ENCODE results near the gene DLGAP5. TPM values are rescaled to one million over a fixed set of nuclear protein-coding genes. Genes with fewer than 3 reads are reported as not detected.

Gene DLGAP5
- total RNA-seq, 4 donors from 2014 or later = 4.6 to 16.8 (median 9.0) TPM

GRCh38 chr14:55124774-55125386 is 66.5 kb downstream of the DLGAP5 start:
- Histone ChIP-seq H3K4me1 (peaks cover 42 to 91% (median 68%) of the 10 kb centered on the region in 3 donors), H3K27ac (peak overlapping the region; percentile 78 to 99 (median 98)), H3K27me3 (no peaks in the 10 kb centered on the region), H3K4me3 (no peak overlapping the region), H3K36me3 (no peaks in the 10 kb centered on the region), H3K9me3 (no peaks in the 10 kb centered on the region)
- no peak for DNase-seq
- 80 to 85% methylated on average over 6 to 7 of the region's 8 CpGs for WGBS, 2 donors
- TF ChIP-seq POLR2A (IDR thresholded peaks at IDR 0.05) = no peak
- TF ChIP-seq, protein P1, sequence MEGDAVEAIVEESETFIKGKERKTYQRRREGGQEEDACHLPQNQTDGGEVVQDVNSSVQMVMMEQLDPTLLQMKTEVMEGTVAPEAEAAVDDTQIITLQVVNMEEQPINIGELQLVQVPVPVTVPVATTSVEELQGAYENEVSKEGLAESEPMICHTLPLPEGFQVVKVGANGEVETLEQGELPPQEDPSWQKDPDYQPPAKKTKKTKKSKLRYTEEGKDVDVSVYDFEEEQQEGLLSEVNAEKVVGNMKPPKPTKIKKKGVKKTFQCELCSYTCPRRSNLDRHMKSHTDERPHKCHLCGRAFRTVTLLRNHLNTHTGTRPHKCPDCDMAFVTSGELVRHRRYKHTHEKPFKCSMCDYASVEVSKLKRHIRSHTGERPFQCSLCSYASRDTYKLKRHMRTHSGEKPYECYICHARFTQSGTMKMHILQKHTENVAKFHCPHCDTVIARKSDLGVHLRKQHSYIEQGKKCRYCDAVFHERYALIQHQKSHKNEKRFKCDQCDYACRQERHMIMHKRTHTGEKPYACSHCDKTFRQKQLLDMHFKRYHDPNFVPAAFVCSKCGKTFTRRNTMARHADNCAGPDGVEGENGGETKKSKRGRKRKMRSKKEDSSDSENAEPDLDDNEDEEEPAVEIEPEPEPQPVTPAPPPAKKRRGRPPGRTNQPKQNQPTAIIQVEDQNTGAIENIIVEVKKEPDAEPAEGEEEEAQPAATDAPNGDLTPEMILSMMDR (IDR thresholded peaks at IDR 0.05) = no peak
- intact Hi-C loops (cut with DNase I) = no loop called here

DNA sequence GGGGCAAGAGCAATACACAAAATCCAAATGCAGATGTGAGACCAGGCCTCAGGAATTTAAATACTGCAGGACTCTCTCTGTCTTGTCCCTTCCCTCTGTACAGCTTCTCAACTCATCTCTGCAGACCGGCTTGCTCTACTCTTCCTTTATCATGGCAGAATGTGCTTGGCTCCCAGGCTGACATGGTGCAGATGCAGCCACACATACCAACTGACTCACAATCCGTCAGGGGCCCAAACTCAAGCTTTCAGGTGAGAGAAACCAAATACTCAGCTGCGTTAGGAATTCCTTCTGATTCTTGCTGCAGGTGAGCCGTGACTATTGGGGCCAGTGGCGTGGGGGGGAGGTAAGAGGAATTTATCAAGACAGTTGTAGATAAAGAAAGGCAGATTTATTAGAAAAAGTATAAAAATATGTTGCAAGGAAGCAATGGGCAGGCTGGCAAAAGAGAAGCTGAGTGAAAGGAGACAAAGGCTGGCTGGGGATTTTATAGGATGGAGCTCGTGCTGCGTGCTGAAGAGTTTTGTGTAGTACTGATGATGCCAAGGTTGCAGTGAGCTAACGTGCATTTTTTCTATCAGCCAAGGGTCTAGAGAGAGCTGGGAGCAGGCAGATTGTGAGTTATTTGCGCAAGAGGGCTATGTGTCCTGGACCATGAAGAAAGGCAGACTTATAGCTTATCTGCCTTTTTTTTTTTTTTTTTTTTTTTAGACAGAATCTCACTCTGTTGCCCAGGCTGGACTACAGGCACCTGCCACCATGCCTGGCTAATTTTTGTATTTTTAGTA is 67.3 kb downstream of the DLGAP5 start:
- Histone ChIP-seq H3K27me3 (no peaks in the 10 kb centered on the region), H3K4me3 (no peak overlapping the region), H3K4me1 (peaks cover 42 to 99% (median 74%) of the 10 kb centered on the region in 3 donors), H3K9me3 (no peaks in the 10 kb centered on the region), H3K27ac (peak overlapping the region in 2 of 4 donors; percentile 86 to 98), H3K36me3 (no peaks in the 10 kb centered on the region)
- no peak for DNase-seq
- WGBS, 2 donors = 93% methylated on average over 9 of the region's 9 CpGs
- intact Hi-C loops (cut with DNase I) = no loop called here
- no peak for TF ChIP-seq POLR2A (IDR thresholded peaks at IDR 0.05)
- TF ChIP-seq, protein P1 (IDR thresholded peaks at IDR 0.05) = no peak

- H3K9me3 ChIP-seq = no peaks in the 10 kb centered on the region
- 63 to 80% methylated on average over 7 of the region's 8 CpGs for WGBS, 2 donors
- H3K36me3 ChIP-seq = no peaks in the 10 kb centered on the region
- intact Hi-C loops (cut with DNase I) = no loop called here
- H3K4me3 ChIP-seq = no peak overlapping the region
- no peaks in the 10 kb centered on the region for H3K27me3 ChIP-seq
- no peak for TF ChIP-seq POLR2A (IDR thresholded peaks at IDR 0.05)
- TF ChIP-seq, protein P1 (IDR thresholded peaks at IDR 0.05) = no peak
- DNase-seq = no peak
- peak overlapping the region; percentile 75 to 86 (median 78) for H3K27ac ChIP-seq
- H3K4me1 ChIP-seq = peaks cover 46 to 100% (median 79%) of the 10 kb centered on the region in 3 donors
These were observed 68.3 kb downstream of the DLGAP5 start for GRCh38 chr14:55123101-55123500.

DNA sequence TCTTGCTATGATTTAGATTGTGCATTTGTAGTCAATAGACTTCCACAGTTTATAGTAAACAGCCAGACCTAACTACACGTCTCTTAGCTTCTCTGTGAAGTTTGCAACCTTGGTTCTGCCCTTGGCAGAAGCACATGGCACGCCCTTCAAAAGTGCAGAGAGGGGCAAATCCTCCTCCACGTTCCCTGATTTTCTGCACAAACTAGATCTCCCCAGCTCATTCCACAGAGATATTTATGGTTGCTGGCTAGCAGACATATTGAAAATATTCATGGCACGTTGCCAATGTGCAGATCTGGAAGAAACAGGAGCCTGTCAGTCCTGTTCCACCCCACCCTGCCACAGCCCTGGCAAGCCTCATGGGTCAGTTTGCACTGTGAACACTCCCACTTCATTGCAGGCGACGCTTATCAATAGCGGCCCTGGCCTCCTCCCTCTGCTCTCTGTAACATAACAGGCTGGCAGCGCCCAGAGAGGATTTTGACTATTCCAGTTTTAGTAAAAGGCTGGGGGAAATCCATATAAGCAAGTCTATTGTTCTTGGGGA is 68.9 kb downstream of the DLGAP5 start:
- Histone ChIP-seq H3K9me3 (no peaks in the 10 kb centered on the region), H3K4me1 (peaks cover 46 to 100% (median 80%) of the 10 kb centered on the region in 3 donors), H3K36me3 (no peaks in the 10 kb centered on the region), H3K27me3 (no peaks in the 10 kb centered on the region), H3K27ac (peak overlapping the region; percentile 75 to 86 (median 78)), H3K4me3 (no peak overlapping the region)
- intact Hi-C loops (cut with DNase I) = no loop called here
- DNase-seq = no peak
- no peak for TF ChIP-seq POLR2A (IDR thresholded peaks at IDR 0.05)
- TF ChIP-seq, protein P1 (IDR thresholded peaks at IDR 0.05) = no peak
- 21 to 38% methylated on average over 6 to 8 of the region's 8 CpGs for WGBS, 2 donors

All from esophagus squamous epithelium (tissue), 5 donors.